Measurements from ENCODE around the gene BIN1. TPM values are rescaled to one million over a fixed set of nuclear protein-coding genes. Genes with fewer than 3 reads are reported as not detected.
A peak's percentile ranks its signal among the peaks of the same experiment; 100 is the strongest.

Gene BIN1
- total and polyA plus RNA-seq, 12 donors, result 62.1 to 207 (median 125) TPM

DNA sequence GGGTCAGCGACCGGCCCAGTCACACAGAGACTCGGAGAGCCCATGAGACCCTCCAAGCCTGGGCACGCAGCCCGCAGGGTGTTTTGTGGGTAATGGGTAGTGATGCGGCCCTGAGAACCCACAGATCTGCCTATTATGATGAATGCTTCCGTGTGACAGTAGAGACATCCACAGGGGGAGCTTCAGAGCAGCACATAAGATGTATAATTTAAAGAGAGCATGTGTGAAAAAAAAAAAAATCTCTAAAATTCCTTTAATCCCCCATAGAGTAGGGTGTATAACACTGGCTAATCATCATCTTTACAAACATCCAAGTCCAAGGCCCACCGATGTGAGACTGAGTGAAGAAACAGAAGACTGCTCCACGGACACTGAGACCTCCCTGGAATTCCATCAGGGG, 34.6 kb downstream of the BIN1 start:
- intact Hi-C loops (cut with DNase I), result loop anchor here in 1 of 2 donors (10.0 kb wide), 1 partner anchor 72 kb away; no protein-coding TSS in a partner anchor
- Histone ChIP-seq H3K36me3 (replicated peaks in 1 of 2) (peaks cover 0 to 13% of the 10 kb centered on the region in 2 donors), H3K27me3 (no peaks in the 10 kb centered on the region), H3K27ac (peak overlapping the region in 3 of 5 donors; percentile 32 to 72 (median 56)), H3K4me1 (replicated peaks in 1 of 2) (peaks cover 28 to 41% of the 10 kb centered on the region in 2 donors), H3K4me3 (no peak overlapping the region), H3K9me3 (replicated peaks in 1 of 3) (no peaks in the 10 kb centered on the region)
- DNase-seq, result no peak
- TF ChIP-seq, protein P1, sequence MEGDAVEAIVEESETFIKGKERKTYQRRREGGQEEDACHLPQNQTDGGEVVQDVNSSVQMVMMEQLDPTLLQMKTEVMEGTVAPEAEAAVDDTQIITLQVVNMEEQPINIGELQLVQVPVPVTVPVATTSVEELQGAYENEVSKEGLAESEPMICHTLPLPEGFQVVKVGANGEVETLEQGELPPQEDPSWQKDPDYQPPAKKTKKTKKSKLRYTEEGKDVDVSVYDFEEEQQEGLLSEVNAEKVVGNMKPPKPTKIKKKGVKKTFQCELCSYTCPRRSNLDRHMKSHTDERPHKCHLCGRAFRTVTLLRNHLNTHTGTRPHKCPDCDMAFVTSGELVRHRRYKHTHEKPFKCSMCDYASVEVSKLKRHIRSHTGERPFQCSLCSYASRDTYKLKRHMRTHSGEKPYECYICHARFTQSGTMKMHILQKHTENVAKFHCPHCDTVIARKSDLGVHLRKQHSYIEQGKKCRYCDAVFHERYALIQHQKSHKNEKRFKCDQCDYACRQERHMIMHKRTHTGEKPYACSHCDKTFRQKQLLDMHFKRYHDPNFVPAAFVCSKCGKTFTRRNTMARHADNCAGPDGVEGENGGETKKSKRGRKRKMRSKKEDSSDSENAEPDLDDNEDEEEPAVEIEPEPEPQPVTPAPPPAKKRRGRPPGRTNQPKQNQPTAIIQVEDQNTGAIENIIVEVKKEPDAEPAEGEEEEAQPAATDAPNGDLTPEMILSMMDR (IDR thresholded peaks at IDR 0.05), result no peak
- TF ChIP-seq POLR2A (IDR thresholded peaks at IDR 0.05), result no peak
- 66 to 81% (median 75%) methylated on average over 5 to 9 of the region's 9 CpGs for WGBS, 4 donors

DNA sequence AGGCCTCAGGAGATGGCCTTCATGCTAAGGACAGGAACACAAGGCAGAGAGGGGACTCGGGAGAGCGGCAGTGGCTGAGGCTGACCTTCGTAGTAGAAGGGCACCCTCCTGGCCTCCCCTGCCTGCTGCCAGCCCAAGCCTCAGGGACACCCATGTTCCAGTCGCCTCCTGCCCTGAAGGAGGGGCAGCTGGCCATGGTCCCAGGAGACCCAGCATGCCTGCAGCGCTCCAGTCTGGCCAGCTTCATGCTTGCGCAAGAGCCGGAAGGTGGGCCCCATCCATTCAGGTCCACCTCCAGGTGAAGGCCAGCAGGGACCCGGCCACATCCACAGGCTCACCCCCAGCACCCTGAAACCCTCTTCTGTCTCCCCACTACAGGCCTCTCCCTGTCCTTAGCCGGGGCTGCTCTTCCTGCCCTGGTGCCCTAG, 35.0 kb downstream of the BIN1 start:
- WGBS, 4 donors, result 51 to 73% (median 61%) methylated on average over 1 to 9 of the region's 9 CpGs
- TF ChIP-seq, protein P1 (IDR thresholded peaks at IDR 0.05), result no peak
- TF ChIP-seq POLR2A (IDR thresholded peaks at IDR 0.05), result no peak

DNA sequence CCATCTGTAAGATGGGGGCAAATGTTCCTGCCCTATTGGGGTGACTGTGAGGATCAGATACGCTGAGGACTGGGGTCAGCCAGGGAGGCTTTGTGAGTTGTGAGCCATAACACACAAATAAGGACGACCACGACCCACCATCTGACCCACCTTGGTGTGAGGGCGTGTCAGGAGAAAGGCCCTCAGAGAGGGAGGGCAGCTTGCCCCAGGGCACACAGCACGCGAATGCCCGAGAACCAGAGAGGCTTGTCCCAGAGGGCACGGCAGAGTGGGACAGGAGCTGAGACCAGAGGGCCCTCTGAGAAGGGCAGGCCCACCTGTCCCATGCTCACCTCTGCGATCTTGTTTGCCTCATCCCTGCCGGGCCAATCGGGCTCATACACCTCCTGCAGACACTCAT, 36.7 kb downstream of the BIN1 start:
- H3K36me3 ChIP-seq (replicated peaks in 1 of 2), result peaks cover 0 to 13% of the 10 kb centered on the region in 2 donors
- H3K4me3 ChIP-seq, result no peak overlapping the region
- TF ChIP-seq POLR2A (IDR thresholded peaks at IDR 0.05), result no peak
- TF ChIP-seq, protein P1 (IDR thresholded peaks at IDR 0.05), result no peak
- intact Hi-C loops (cut with DNase I), result loop anchor here in 1 of 2 donors (10.0 kb wide), 1 partner anchor 75 kb away; no protein-coding TSS in a partner anchor
- H3K27ac ChIP-seq, result peak overlapping the region in 1 of 5 donors; percentile 69
- peaks cover 32 to 50% of the 10 kb centered on the region in 2 donors for H3K4me1 ChIP-seq (replicated peaks in 1 of 2)
- H3K27me3 ChIP-seq, result no peaks in the 10 kb centered on the region
- DNase-seq, result no peak
- H3K9me3 ChIP-seq (replicated peaks in 1 of 3), result no peaks in the 10 kb centered on the region
- WGBS, 4 donors, result 91 to 94% (median 92%) methylated on average over 10 to 11 of the region's 11 CpGs

More for the DNA sequence above, 35.0 kb downstream of the BIN1 start:
- H3K27me3 ChIP-seq, result no peaks in the 10 kb centered on the region
- no peak overlapping the region for H3K4me3 ChIP-seq
- no peaks in the 10 kb centered on the region for H3K9me3 ChIP-seq (replicated peaks in 1 of 3)
- peaks cover 28 to 41% of the 10 kb centered on the region in 2 donors for H3K4me1 ChIP-seq (replicated peaks in 1 of 2)
- peaks cover 0 to 13% of the 10 kb centered on the region in 2 donors for H3K36me3 ChIP-seq (replicated peaks in 1 of 2)
- intact Hi-C loops (cut with DNase I), result loop anchor here in 1 of 2 donors (10.0 kb wide), 1 partner anchor 73 kb away; no protein-coding TSS in a partner anchor
- peak in 6 of 7 donors; percentile 59 to 78 (median 70) for DNase-seq
- H3K27ac ChIP-seq, result peak overlapping the region in 3 of 5 donors; percentile 32 to 69 (median 56)

DNA sequence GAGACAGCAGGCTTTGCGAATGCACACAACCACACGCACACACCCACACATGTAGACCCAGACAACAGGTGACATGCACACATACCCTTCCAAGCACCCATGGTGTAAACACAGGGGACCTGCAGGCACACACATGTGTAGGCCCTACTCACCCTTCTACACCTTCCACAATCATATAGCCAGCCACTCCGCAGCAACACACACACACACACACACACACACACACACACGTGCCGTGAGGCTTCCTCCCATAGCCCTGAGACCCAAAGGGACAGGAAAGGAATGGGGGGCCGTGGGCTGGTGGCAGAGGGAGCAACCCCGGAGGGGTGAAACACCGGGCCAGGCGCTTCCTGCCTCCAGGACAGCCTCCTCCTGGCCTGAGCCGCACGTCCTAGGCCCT, 37.4 kb downstream of the BIN1 start:
- WGBS, 4 donors, result 78 to 85% (median 81%) methylated on average over 7 to 11 of the region's 11 CpGs
- H3K36me3 ChIP-seq (replicated peaks in 1 of 2), result peaks cover 0 to 13% of the 10 kb centered on the region in 2 donors
- peaks cover 30 to 55% of the 10 kb centered on the region in 2 donors for H3K4me1 ChIP-seq (replicated peaks in 1 of 2)
- intact Hi-C loops (cut with DNase I), result loop anchor here (5.0 to 10.0 kb wide), 3 partner anchors 33 to 225 kb away; partner anchors contain the start of genes BIN1 (in 1 of the 2) and ERCC3 (in 1 of the 2)
- no peaks in the 10 kb centered on the region for H3K9me3 ChIP-seq (replicated peaks in 1 of 3)
- no peak overlapping the region for H3K27ac ChIP-seq
- TF ChIP-seq, protein P1 (IDR thresholded peaks at IDR 0.05), result no peak
- no peak for TF ChIP-seq POLR2A (IDR thresholded peaks at IDR 0.05)
- no peak overlapping the region for H3K4me3 ChIP-seq
- no peak for DNase-seq
- H3K27me3 ChIP-seq, result no peaks in the 10 kb centered on the region
